Measurements from ENCODE around the gene ADGRA3.

DNA sequence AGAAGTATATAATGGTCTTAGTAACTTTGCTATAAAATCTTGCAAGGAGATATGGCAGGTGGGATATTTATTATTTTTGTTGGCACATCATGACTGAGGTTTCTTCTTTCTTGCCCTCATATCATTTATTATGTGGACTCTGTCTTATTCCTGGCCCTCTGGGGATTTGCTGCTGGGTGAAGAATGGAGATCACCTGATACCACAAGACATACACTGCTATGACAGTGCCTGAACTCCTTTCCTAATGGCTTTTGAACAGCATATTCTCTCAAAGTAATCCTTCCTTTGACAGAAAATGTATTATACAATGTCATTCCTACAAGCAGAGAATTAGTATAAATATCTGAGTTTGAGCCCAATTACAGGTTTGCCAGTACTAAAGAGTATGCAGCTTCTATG, 22.0 kb upstream of the ADGRA3 start:
- TF ChIP-seq, protein P1, sequence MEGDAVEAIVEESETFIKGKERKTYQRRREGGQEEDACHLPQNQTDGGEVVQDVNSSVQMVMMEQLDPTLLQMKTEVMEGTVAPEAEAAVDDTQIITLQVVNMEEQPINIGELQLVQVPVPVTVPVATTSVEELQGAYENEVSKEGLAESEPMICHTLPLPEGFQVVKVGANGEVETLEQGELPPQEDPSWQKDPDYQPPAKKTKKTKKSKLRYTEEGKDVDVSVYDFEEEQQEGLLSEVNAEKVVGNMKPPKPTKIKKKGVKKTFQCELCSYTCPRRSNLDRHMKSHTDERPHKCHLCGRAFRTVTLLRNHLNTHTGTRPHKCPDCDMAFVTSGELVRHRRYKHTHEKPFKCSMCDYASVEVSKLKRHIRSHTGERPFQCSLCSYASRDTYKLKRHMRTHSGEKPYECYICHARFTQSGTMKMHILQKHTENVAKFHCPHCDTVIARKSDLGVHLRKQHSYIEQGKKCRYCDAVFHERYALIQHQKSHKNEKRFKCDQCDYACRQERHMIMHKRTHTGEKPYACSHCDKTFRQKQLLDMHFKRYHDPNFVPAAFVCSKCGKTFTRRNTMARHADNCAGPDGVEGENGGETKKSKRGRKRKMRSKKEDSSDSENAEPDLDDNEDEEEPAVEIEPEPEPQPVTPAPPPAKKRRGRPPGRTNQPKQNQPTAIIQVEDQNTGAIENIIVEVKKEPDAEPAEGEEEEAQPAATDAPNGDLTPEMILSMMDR (IDR thresholded peaks at IDR 0.05; ENCODE audit: insufficient read depth, low read length): no peak
- no peak for TF ChIP-seq POLR2AphosphoS5 (IDR thresholded peaks at IDR 0.05; ENCODE audit: low read depth)
- no peak for TF ChIP-seq GABPA (IDR thresholded peaks at IDR 0.05; ENCODE audit: low read depth)
